AG04450 (cell line): ENCODE measurements around the gene EREG. TPM values are rescaled to one million over a fixed set of nuclear protein-coding genes. Genes with fewer than 3 reads are reported as not detected.

Source experiments
- CTCF ChIA-PET: fragments of 300-600, 350-600 bp; formaldehyde crosslinking; extraction: SDS; loops from one replicate; lab custom pipeline; 2022; ENCODE audit warnings: antibody characterized with exemption, inconsistent platforms; lab: Charles Lee
- POLR2A ChIA-PET: fragments of 350-600 bp; formaldehyde crosslinking; extraction: SDS; loops from one replicate; lab custom pipeline; 2021; ENCODE audit warnings: antibody characterized with exemption, inconsistent platforms; lab: Yijun Ruan, JAX
- DNase-seq: peaks from one replicate; pipeline ENCODE4 v3.0.0-alpha.2; 2011; ENCODE audit warnings: low read depth, low spot score
- H3K27ac ChIP-seq: one replicate; pipeline ENCODE4 v1.5.1; 2012; ENCODE audit warnings: low read depth, low read length, control low read depth
- H3K27me3 ChIP-seq: one replicate; pipeline ENCODE4 v1.6.0; 2012; ENCODE audit warnings: low read length; ENCODE audit not compliant: control insufficient read depth, insufficient read depth
- H3K4me3 ChIP-seq: 2 replicates; pipeline ENCODE4 v1.5.1; 2011; ENCODE audit warnings: mild to moderate bottlenecking, low read depth, low read length, control low read depth
- H3K9me3 ChIP-seq: 2 replicates; pipeline ENCODE4 v1.5.1; 2012; ENCODE audit warnings: low read length; ENCODE audit not compliant: control insufficient read depth, insufficient read depth
- polyA plus RNA-seq: library from polyadenylated mRNA; depleted of rRNA; stranded (reverse); fragments of >200 nt; gene quantifications from 2 replicates; pipeline ENCODE4 v1.2.3, GENCODE V29; 2011
- TF ChIP-seq, protein P1 (sequence below): IDR thresholded peaks from 2 replicates; pipeline ENCODE4 v1.5.1; 2011; ENCODE audit warnings: low read depth, low read length, control low read depth, inconsistent platforms

EREG gene
- polyA plus RNA-seq, 1 experiment: 1.8 TPM

DNA sequence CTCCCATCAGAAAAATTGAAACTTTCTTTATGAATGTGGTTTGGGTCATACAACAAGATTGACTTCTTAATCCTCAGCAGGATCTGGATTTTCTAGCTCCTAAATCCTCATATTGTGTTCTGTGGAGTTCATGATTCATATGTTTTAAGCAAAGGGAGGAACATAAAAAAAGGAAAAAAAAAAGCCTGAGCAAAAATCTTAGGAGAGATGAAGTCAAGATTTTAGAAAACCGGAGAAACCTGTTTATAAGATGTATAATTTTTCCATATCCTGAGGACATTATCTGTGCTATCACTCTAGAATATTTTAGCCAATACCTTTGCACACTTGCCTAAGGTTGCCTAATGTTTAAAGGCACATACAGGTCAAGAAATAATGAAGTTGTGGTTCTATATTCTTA, 7.0 kb upstream of the EREG start:
- POLR2A ChIA-PET: no interaction called here
- CTCF ChIA-PET: interaction anchor here (1.6 to 2.9 kb wide), 3 partner anchors 13 to 318 kb away, joined by 4 to 13 read pairs (median 12); no protein-coding TSS in a partner anchor
- no peak overlapping the region for H3K4me3 ChIP-seq

GRCh38 chr4:74361671-74362070, 3.3 kb upstream of the EREG start:
- TF ChIP-seq, protein P1, sequence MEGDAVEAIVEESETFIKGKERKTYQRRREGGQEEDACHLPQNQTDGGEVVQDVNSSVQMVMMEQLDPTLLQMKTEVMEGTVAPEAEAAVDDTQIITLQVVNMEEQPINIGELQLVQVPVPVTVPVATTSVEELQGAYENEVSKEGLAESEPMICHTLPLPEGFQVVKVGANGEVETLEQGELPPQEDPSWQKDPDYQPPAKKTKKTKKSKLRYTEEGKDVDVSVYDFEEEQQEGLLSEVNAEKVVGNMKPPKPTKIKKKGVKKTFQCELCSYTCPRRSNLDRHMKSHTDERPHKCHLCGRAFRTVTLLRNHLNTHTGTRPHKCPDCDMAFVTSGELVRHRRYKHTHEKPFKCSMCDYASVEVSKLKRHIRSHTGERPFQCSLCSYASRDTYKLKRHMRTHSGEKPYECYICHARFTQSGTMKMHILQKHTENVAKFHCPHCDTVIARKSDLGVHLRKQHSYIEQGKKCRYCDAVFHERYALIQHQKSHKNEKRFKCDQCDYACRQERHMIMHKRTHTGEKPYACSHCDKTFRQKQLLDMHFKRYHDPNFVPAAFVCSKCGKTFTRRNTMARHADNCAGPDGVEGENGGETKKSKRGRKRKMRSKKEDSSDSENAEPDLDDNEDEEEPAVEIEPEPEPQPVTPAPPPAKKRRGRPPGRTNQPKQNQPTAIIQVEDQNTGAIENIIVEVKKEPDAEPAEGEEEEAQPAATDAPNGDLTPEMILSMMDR: no peak
- ChIA-PET POLR2A (no interaction called here), CTCF (interaction anchor here (1.1 to 3.0 kb wide), 3 partner anchors 9 to 42 kb away, joined by 6 to 16 read pairs (median 11); no protein-coding TSS in a partner anchor)
- Histone ChIP-seq H3K4me3 (no peak overlapping the region), H3K27ac (no peak overlapping the region), H3K27me3 (no peaks in the 10 kb centered on the region), H3K9me3 (no peaks in the 10 kb centered on the region)
- DNase-seq: no peak

More for the DNA sequence above, 7.0 kb upstream of the EREG start:
- Histone ChIP-seq H3K9me3 (no peaks in the 10 kb centered on the region), H3K27me3 (no peaks in the 10 kb centered on the region), H3K27ac (no peak overlapping the region)
- no peak for DNase-seq
- TF ChIP-seq, protein P1: no peak

DNA sequence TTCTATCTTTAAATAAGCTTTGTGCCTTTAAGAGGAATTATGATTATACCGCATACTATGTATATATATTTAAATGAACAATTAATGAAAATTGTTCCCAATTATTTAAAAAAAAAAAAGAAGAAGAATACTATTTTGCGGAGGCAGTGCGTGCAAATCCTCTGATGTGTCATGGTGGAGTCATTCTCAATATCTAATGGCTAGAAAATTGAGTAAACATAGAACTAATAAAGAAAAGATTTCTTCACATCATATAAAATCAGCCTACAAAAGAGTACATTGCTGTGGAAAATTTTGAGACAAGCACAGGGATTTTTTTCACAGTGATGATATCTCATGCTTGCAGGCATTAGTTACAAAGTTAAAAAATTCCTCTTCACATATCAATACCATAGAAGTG, 2.6 kb upstream of the EREG start:
- Histone ChIP-seq H3K9me3 (no peaks in the 10 kb centered on the region), H3K27ac (no peak overlapping the region), H3K27me3 (no peaks in the 10 kb centered on the region), H3K4me3 (no peak overlapping the region)
- TF ChIP-seq, protein P1: no peak
- no peak for DNase-seq
- ChIA-PET POLR2A (no interaction called here), CTCF (interaction anchor here (1.1 to 3.0 kb wide), 2 partner anchors 15 to 43 kb away, joined by 11 to 16 read pairs; no protein-coding TSS in a partner anchor)

DNA sequence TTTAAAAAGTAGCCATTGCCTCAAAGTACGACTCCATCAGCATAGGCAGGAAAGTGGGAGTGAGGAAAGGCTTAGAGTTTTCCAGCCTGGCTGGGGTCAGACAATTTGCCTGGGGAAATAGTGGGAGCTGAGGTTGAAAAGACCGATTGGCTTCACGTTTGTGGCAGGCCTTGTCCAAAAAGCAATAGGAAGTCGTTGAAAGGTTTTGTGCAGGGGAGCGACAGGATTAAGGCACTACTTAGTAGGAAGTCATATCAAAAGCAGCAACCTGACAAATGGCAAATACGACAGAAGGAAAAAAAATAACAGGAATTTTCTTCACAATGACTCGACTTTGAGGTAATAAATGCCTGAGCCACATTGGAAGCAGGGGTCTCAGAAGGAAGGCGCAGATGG, 691 bp upstream of the EREG start:
- ChIA-PET CTCF (interaction anchor here (1.0 to 2.4 kb wide), 8 partner anchors 13 to 311 kb away, joined by 3 to 17 read pairs (median 4); partner anchors contain the start of gene AREG), POLR2A (no interaction called here)
- peak overlapping the region; percentile 55 for H3K27ac ChIP-seq
- H3K27me3 ChIP-seq: no peaks in the 10 kb centered on the region
- TF ChIP-seq, protein P1: no peak
- H3K9me3 ChIP-seq: no peaks in the 10 kb centered on the region
- peak overlapping the region; percentile 65 for H3K4me3 ChIP-seq
- DNase-seq: no peak

DNA sequence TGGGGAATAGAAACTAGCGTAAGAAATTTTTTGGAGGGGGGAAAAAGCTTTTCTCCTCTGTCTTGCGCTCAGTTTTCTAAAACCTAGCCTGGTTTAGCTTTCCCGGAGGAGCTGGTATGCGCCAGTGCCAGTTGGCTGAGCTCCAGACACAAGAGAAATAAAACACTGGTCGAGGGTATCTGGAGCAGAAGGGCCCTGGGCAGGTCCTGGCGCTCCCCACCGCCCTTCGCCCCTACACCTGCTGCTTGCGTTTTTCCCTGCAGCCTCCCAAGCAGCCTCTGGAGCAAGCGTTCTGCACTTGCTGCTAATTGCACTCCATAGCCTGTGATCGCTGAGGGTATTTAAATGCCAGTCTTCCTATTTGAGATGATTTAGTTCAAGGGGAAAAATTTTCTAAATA, 816 bp downstream of the EREG start:
- DNase-seq: no peak
- TF ChIP-seq, protein P1: no peak
- POLR2A ChIA-PET: interaction anchor here (0.7 kb wide), 1 partner anchor 72 kb away, joined by 4 read pairs; no protein-coding TSS in a partner anchor
- peak overlapping the region; percentile 65 for H3K4me3 ChIP-seq
- no peaks in the 10 kb centered on the region for H3K9me3 ChIP-seq
- CTCF ChIA-PET: interaction anchor here (0.7 to 2.4 kb wide), 5 partner anchors 11 to 309 kb away, joined by 3 to 17 read pairs (median 5); no protein-coding TSS in a partner anchor
- H3K27me3 ChIP-seq: no peaks in the 10 kb centered on the region
- no peak overlapping the region for H3K27ac ChIP-seq
